HG03045 (cell line): ENCODE results near the gene PARP11.

Source experiments
- ATAC-seq: cut with Tn5 transposase; IDR thresholded peaks from one replicate; pipeline ENCODE4 v1.9.1; 2021; ENCODE audit warnings: mild to moderate bottlenecking, moderate library complexity; ENCODE audit not compliant: unreplicated experiment

Gene PARP11, protein sequence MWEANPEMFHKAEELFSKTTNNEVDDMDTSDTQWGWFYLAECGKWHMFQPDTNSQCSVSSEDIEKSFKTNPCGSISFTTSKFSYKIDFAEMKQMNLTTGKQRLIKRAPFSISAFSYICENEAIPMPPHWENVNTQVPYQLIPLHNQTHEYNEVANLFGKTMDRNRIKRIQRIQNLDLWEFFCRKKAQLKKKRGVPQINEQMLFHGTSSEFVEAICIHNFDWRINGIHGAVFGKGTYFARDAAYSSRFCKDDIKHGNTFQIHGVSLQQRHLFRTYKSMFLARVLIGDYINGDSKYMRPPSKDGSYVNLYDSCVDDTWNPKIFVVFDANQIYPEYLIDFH

DNA sequence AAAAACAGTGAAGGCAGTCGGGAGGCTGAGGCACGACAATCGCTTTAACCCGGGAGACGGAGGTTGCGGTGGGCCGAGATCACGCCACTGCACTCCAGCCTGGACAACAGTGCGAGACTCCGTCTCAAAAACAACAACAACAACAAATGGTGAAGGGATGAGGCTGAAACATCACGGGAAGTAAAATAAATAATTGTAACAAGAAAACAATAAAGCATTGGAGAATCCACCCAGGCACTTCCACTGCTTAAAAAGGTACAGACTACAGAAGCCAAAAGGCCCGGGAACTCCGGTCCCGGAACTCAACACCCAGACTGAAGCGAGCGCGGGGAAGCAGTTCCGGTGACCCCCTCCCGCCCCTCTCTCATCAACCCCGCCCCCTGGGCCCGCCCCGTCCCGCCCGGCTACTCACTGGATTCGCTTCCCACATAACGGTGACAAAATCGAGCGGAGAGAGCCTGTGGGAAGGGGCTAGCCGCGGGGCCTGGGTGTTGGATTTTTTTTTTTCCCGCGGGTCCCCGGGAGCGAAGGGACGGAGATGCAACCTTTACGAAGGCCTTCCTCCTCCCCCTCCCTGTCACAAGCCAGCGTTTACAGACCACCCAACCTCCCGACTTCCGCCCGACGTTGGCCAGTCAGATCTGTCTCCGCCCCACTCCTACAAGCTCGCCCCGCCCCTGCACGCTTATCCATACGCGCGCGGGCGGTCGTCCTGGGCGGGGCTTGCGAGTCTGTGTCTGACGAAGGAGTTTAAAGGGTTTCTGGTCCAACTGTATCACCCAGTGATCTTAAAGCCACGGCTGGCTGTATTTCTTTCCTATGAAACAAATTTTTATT is at the start of gene PARP11:
Gene PARP11, minus strand, starts transcription at position 600 of the 837 bp plus-strand sequence. Its CDS starts 170 bp downstream, at position 430.
- ATAC-seq: peak; percentile 96

DNA sequence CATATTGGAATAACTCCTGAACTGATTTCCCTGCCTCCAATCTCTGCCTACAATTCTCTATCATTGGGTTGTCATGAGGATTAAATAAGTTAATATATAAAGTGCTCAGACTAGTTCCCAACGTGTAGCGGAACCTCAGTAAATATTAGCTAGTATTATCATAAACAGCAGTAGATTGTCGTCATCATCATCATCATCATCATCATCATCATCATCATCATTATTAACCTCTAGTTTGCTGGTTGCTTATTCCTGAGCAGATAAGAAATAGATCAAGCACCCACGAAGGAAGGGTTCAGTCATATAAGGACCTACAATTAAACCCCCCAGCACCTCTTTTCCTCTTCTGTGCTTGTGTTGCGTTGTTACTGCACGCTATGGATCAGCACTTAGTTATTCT is 48.8 kb upstream of the PARP11 start:
- ATAC-seq: no peak

DNA sequence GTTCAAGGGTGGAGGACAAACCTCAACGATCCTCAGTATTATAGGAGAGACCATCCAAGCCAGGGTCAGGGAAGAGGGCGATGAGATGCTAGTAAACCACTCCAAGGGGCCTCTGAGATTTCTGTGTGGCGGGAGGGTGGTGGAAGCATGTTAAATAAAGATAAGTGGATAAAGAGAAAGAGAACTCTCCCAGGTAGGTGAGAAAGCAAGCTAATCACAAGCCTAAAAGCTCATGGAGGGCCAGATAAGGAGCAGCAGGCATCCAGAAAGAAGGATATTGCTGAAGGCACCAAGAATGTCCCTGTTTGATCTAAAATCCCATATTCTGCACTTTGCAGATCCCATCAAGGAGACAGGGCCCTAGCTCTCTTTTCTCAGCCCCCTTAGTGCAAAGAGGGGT is 48.3 kb upstream of the PARP11 start:
- no peak for ATAC-seq

DNA sequence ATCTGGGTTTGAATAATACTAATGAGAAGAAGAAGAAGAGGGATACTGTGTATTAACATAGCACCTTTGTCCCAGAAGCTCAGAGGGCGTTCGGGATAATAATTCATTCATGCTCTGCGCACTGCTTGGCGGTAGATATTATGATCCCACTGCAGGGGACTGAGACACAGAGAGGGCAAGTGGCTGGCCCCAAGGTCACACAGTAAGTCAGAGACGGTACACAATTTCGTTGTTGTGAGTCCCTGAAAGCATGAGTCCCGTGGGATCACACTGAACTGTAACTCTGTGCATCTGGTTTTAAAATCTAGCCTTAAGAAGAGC is 47.9 kb upstream of the PARP11 start:
- no peak for ATAC-seq

DNA sequence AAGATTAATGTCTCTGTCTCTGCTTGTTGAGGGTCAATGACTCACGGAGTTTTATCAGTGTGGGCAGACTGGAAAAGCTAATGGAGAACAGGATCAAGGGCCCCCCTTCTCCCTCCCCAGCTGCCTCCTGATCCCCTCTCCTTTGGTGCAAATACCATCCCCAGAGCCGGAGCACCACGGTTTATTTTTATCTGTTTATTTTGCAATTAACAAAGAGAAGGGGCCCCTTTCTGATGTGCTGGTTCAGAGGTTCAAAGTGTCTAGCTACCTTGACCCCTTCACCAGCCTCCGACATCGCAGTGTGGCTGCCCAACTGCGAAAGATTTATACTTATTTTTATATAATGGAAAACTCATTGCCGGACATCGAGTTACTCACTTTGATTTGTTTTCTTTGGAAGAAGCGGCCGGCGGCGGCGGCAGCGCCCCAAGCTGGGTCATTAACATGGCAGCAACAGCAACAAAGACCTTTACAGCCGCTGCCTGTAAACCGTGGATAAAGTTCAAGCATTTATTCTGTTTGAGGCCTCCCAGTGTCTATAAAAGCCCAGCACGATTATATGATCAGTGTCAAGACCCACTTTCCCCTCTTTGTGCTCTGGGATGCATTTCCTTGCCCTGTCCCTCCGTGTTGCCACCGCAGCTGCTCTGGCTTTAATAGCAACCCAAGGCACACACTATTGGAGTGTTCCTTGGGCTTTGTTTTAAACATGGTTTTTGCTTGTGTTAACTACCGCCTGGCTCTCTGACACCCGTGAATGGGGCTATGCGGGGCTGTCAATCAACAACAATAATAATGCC is 47.4 kb upstream of the PARP11 start:
- ATAC-seq: no peak

DNA sequence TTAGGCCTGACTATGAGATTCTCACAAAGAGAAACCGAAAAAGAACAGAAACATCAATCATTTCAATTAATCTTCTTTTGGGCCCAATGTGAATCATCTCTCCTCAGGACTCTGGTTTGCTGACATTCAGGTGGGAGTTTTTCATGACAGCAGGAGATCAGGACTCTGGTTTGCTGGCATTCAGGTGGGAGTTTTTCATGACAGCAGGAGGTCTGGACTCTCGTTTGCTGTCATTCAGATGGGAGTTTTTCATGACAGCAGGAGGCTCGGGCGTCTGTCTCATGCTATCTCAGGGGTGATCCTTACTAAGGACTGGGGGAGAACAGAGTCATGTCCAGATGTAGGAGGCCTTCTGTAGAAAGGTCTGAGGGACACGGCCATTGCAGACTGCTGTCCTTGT is 40.1 kb upstream of the PARP11 start:
- ATAC-seq: no peak

DNA sequence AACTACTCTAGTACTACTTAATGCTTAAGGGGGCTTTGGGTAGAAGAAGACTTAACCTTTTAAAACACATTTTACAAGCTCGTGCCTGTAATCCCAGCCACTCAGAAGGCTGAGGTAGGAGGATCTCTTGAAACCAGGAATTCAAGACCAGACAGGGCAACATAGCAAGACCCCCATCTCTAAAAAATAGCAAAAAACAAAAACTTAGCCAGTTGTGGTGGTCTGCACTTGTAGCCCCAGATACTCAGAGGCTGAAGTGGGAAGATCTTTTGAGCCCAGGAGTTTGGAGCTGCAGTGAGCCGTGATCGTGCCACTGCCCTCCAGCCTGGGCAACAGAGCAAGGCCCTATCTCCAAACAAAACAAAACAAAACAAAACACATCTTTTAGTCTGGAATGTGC is 39.7 kb upstream of the PARP11 start:
- no peak for ATAC-seq

DNA sequence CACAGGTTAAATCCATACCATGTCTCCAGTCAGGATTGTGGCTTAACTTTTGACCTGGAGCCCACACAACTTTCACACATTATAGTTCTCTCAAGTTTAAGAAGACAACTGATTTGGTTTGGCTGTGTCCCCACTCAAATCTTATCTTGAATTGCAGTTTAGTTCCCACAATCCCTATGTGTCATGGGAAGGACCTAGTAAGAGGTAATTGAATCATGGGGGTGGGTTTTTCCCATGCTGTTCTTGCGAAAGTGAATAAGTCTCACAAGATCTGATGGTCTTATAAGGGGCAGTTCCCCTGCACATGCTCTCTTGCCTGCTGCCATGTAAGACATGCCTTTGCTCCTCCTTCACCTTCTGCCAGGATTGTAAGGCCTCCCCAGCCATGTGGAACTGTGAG is 38.2 kb upstream of the PARP11 start:
- ATAC-seq: no peak

DNA sequence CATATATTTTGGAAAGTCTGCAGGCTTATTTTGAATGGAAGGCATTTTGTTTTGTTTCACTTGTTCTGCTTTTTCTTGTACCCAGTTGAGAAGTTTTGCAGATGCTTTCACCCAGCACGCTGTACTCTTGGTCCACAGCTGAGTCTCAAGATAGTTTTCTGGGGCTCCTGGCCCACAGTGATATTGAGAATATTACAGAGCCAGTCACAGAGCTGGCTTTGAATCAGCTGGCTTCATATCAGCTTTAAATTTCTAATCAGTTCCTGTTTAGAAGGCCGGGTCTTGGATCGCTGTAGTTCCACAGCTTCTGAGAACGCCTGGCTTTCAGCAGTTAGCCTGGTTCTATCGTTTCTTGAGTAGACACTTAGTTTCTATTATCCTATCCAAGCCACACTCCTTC is 32.5 kb upstream of the PARP11 start:
- no peak for ATAC-seq

DNA sequence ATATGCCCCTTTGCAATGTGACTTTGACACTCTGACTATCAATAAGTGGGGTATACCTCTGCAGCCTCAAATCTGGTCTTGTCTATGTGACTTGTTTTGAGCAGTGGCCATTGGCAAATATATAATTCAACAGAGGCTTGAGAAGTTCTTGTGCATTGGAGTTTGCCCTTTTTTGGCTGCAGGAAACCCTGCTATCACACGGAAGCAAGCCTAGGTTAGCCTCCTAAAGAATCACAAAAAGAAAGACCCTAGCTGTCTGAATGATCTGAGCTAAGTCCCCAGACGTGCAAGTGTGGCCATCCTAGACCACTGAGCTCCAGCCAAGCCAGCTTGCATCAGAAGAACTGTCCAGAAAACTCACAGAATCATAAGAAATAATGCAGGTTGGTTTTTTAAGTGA is 31.8 kb upstream of the PARP11 start:
- ATAC-seq: no peak

DNA sequence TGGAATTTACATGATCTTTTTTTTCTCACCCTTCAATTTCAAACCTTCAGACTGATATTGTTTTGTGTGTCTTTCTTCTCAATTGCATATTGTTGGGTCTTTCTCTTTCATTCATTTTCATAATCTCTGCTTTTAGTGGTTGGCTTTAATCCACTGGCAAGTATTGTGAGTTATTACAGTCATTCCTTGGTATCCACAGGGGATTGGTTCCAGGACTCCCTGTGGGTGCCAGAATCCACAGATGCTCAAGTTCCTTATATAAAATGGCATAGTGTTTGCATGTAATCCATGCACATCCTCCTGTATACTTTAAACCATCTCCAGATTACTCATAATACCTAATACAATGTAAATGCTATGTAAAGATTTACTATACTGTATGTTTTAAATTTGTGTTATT is 29.7 kb upstream of the PARP11 start:
- no peak for ATAC-seq

DNA sequence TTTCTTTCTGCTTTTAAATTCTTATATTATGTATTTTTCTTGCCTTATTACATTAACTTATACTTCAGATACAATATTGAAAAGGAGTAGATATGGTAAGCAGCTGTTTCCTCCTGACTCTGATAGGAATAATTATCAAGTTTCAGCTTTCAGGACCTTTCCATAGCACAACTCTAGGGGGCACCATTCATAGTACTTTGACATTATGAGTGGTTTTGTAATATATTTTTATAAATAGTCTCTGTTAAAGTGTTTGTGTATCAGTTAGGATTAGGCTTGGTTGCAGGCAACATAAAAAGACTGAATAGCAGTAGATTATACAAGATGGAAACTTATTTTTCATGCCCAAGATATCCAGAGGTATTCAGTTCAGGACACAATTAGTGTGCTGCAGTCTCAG is 27.9 kb upstream of the PARP11 start:
- no peak for ATAC-seq

DNA sequence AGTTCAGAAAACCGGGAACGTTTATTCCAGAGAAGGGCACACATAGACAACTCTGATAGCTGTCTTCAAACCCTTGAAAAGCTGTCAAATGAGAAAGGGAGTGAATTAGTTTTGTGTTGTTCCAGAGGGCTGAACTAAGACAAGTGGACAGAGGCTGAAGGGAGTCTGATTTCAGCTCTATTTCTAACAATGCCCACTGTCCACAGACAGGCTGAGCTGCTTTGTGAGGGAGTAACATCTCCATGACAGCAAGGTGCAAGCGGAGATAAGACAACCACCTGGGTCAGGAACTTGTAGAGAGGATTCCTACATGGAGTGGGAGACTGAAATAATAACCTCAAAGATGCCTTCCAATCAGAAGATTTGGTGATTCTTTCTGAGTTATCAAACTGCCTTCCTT is 25.6 kb upstream of the PARP11 start:
- no peak for ATAC-seq

DNA sequence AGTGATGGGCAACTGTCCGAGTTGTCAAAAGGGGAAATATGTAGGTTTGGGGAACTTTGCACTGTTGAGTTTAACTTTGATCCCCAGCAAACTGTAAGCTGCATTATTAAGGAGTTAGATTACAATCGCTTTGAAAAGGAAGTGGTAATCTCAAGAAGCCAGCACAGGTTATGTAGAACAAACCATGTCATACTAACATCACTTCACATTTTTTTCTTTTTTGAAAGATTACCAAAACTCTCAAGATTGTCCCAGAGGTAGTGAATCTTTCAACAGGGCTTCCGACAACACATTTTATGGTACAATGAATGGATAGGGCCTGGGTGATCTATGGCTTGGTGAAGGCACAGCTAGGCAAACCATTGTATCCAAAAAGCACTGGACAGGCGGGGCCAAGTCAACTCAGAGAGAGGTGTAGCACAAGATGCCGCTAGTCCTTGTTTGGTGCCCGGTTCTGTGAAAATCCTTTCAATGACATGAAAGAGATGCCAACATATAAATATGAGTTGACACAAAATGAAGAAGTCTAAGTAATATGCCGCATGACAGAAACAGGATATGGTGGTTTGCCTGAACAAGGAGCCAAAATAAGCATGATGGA is 24.3 kb upstream of the PARP11 start:
- ATAC-seq: no peak

DNA sequence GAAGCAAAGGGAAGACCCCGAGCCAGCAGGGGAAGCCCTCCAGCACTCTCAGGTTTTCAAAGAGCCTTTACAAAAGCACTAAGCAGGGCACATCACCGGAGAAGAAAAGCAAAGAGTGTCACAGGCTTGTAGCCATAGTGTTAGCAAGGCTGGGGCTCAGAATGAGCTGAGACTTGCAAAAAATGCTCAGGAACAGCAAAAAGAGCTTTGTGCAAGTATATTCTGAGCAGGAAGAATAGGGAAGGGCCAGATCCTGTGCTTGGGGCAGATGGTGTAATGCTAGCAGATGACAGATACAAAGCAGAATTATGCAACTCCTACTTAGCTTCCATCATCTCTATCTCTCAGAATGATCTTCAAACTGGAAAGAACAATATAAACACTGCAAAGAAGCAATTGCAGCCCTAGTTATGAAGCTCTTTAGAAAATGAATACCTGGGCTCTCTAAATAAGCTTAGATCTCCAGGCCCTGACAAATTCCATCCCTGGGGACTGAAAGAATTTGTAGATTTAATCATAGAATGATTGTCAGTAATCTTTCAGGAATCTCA is 23.7 kb upstream of the PARP11 start:
- no peak for ATAC-seq

DNA sequence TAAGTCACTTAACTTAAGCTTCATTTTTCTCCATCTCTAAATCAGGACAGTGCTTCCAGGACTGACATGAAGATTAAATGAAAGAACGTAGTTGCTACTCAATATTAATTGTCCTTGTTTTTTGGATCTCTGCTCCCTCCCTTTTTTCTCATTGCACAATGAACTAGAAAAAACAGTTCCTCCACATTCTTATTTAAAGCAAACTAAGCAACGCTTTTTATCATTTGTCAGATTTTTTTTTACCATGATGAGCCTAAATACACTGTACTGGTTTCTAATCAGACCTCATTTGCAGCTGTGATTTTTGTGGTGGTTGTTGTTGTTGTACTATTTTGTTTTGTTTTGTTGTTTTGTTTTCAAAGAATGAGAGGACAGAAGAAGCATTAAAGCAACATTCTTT is 23.2 kb upstream of the PARP11 start:
- no peak for ATAC-seq

DNA sequence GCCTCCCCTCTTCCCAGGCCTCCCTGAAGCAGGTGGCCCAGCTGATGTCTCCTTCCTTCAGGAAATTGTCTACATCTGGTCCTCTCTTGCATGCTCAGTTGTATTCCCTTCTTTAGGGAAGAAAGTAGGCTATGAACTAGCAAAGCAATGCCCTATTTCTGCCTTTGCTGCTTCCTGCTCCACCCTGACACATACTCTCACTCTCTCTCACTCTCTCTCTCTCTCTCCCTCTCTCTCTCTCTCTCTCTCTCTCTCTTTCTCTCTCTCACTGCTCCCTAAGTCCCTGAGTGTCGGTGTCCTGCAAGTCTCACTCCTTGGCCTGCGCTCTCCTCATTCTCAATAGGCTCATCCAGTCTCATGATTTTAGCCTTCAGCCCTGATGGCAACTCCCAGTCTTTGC is 19.4 kb upstream of the PARP11 start:
- ATAC-seq: no peak

DNA sequence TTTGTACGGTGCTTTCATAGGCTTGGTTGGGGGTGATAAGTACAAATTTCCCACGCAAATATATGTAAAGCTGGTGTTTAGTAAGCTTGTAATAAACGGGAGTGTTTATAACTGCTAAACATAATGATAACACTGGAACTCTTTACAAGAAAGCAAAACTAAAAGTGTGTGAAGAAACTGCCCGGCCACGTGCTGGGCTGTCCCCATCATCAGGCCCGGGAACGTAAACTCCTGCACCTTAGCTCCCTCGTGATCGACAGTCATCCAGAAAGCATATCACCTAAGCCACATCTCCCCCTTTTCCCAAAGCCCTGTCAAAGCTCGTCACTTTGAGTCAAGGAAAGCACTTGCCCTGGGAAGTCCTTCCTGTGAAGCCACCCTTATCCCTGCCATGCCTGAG is 18.0 kb upstream of the PARP11 start:
- ATAC-seq: no peak

DNA sequence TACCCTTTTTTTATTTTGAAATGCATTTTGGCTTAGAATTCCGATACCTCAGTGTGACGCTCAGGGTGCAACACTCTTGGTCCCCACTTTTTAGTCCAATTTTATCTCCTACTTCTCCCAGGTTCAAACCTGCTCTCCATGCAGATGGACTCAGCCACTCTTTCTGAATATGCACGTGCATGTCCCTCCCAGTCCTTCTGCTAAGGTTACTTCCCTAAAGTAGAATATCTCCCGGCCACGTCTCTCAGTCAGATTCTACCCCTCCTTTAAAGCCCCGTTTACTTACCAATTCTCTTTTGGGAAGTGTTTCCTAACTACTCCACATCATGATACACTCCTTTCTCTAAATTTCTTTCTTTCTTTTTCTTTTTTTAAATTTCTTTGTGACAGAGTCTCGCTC is 15.5 kb upstream of the PARP11 start:
- ATAC-seq: no peak

DNA sequence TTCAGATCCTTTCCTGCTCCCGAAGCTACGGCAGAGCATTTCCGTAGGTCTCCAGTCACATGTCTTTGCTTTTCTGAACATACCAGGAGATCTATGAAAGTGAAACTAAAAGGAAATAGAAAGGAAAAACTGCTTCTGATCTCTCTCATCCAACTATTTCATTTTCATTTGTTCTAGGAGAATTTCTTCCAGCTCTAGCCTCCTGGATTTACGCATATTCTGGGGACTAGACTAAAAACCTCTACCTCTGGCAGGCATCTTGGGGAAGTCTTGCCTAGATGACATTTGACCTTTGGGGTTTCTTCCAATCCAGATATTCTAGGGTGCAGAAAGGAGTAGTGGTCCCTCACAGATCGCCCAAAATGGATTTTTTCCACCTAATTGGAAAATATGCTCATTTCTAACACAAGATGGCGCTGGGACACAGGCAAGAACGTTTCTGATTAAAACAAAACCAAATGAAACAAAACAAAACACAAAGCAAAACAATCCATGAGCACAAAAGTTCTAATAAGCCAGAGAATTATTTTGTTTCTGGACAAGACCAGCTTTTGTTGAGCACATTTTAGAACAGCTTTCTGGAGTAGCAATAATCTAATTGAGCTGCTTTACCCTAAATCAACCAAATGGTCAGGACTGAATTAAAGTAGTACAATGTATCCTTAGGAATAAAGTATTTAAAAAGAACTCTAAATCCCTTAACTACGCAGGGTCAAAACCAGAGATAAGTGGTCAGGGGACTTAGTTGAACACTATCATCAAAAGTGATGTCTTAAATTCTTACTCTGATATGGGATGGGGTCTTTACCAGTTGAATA is 12.3 kb upstream of the PARP11 start:
- ATAC-seq: no peak
